ENCODE measurements around the gene BSDC1. TPM values are rescaled to one million over a fixed set of nuclear protein-coding genes. Genes with fewer than 3 reads are reported as not detected.
A peak's percentile ranks its signal among the peaks of the same experiment; 100 is the strongest.

Gene BSDC1
- total and polyA plus RNA-seq, 2 of the 13 experiments (the other 11 are each of a cell fraction or from before 2014, with no cell fraction given), result 40.3 to 64.2 TPM

- TF ChIP-seq ZFAT (CRISPR knock-in tag; conservative IDR thresholded peaks at IDR 0.05) (no peak; the same call in 1 of the 2 replicates), RNF219 (CRISPR knock-in tag; IDR thresholded peaks at IDR 0.05) (no peak), SMARCC2 (IDR thresholded peaks at IDR 0.05) (no peak), JARID2 (CRISPR knock-in tag; IDR thresholded peaks at IDR 0.05; ENCODE audit: insufficient replicate concordance) (no peak), PRMT3 (CRISPR knock-in tag; IDR thresholded peaks at IDR 0.05; ENCODE audit: borderline replicate concordance, low read depth) (no peak), GRHL1 (CRISPR knock-in tag; conservative IDR thresholded peaks at IDR 0.05) (no peak), KDM5B (CRISPR knock-in tag; IDR thresholded peaks at IDR 0.05; ENCODE audit: borderline replicate concordance) (peak; percentile 50; the same call in 1 of the 2 replicates), ETV6 (CRISPR knock-in tag; conservative IDR thresholded peaks at IDR 0.05) (no peak)
- TF ChIP-seq, protein P1, sequence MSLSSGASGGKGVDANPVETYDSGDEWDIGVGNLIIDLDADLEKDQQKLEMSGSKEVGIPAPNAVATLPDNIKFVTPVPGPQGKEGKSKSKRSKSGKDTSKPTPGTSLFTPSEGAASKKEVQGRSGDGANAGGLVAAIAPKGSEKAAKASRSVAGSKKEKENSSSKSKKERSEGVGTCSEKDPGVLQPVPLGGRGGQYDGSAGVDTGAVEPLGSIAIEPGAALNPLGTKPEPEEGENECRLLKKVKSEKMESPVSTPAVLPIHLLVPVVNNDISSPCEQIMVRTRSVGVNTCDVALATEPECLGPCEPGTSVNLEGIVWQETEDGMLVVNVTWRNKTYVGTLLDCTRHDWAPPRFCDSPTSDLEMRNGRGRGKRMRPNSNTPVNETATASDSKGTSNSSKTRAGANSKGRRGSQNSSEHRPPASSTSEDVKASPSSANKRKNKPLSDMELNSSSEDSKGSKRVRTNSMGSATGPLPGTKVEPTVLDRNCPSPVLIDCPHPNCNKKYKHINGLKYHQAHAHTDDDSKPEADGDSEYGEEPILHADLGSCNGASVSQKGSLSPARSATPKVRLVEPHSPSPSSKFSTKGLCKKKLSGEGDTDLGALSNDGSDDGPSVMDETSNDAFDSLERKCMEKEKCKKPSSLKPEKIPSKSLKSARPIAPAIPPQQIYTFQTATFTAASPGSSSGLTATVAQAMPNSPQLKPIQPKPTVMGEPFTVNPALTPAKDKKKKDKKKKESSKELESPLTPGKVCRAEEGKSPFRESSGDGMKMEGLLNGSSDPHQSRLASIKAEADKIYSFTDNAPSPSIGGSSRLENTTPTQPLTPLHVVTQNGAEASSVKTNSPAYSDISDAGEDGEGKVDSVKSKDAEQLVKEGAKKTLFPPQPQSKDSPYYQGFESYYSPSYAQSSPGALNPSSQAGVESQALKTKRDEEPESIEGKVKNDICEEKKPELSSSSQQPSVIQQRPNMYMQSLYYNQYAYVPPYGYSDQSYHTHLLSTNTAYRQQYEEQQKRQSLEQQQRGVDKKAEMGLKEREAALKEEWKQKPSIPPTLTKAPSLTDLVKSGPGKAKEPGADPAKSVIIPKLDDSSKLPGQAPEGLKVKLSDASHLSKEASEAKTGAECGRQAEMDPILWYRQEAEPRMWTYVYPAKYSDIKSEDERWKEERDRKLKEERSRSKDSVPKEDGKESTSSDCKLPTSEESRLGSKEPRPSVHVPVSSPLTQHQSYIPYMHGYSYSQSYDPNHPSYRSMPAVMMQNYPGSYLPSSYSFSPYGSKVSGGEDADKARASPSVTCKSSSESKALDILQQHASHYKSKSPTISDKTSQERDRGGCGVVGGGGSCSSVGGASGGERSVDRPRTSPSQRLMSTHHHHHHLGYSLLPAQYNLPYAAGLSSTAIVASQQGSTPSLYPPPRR (CRISPR knock-in tag; IDR thresholded peaks at IDR 0.05; ENCODE audit: borderline replicate concordance), result no peak
- TF ChIP-seq, protein P2, sequence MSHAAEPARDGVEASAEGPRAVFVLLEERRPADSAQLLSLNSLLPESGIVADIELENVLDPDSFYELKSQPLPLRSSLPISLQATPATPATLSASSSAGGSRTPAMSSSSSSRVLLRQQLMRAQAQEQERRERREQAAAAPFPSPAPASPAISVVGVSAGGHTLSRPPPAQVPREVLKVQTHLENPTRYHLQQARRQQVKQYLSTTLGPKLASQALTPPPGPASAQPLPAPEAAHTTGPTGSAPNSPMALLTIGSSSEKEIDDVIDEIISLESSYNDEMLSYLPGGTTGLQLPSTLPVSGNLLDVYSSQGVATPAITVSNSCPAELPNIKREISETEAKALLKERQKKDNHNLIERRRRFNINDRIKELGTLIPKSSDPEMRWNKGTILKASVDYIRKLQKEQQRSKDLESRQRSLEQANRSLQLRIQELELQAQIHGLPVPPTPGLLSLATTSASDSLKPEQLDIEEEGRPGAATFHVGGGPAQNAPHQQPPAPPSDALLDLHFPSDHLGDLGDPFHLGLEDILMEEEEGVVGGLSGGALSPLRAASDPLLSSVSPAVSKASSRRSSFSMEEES (CRISPR knock-in tag; IDR thresholded peaks at IDR 0.05), result peak; percentile 76
- TF ChIP-seq, protein P3, sequence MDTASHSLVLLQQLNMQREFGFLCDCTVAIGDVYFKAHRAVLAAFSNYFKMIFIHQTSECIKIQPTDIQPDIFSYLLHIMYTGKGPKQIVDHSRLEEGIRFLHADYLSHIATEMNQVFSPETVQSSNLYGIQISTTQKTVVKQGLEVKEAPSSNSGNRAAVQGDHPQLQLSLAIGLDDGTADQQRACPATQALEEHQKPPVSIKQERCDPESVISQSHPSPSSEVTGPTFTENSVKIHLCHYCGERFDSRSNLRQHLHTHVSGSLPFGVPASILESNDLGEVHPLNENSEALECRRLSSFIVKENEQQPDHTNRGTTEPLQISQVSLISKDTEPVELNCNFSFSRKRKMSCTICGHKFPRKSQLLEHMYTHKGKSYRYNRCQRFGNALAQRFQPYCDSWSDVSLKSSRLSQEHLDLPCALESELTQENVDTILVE (CRISPR knock-in tag; IDR thresholded peaks at IDR 0.05), result no peak
- TF ChIP-seq, protein P4, sequence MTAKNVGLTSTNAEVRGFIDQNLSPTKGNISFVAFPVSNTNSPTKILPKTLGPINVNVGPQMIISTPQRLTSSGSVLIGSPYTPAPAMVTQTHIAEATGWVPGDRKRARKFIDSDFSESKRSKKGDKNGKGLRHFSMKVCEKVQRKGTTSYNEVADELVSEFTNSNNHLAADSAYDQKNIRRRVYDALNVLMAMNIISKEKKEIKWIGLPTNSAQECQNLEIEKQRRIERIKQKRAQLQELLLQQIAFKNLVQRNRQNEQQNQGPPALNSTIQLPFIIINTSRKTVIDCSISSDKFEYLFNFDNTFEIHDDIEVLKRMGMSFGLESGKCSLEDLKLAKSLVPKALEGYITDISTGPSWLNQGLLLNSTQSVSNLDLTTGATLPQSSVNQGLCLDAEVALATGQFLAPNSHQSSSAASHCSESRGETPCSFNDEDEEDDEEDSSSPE (CRISPR knock-in tag; IDR thresholded peaks at IDR 0.05), result peak; percentile 54; the same call in 1 of the 2 replicates
These were observed 42.6 kb downstream of the BSDC1 start (continued) for GRCh38 chr1:32351399-32352238.

All from HepG2 (cell line).